CD14-positive monocyte (primary cell): Measurements from ENCODE around the gene MEX3D. TPM values are rescaled to one million over a fixed set of nuclear protein-coding genes. Genes with fewer than 3 reads are reported as not detected.
A peak's percentile ranks its signal among the peaks of the same experiment; 100 is the strongest.

Source experiments
- DNase-seq, 3 donors: peaks; one replicate each; pipeline ENCODE4 v3.0.0-alpha.2; 2011 to 2022
- H2AFZ ChIP-seq: 2 replicates; pipeline ENCODE4 v1.6.0; 2012; ENCODE audit warnings: mild to moderate bottlenecking, low read depth, low read length, inconsistent platforms; ENCODE audit not compliant: insufficient read depth, poor library complexity, severe bottlenecking
- H3K27ac ChIP-seq, 2 donors: 1 replicate in 1 of 2; 2 replicates in 1 of 2; pipeline ENCODE4 v1.5.1; 2012 to 2013; ENCODE audit warnings: low read length in 2 of 2, control low read depth in 1 of 2, inconsistent platforms in 1 of 2, low read depth in 1 of 2, mild to moderate bottlenecking in 1 of 2
- H3K27me3 ChIP-seq, 2 donors: one replicate each; pipeline versions ENCODE4 v1.6.0 to v1.6.1; 2011 to 2013; ENCODE audit warnings: low read length in 2 of 2; ENCODE audit not compliant: control insufficient read depth in 2 of 2, insufficient read depth in 2 of 2
- H3K36me3 ChIP-seq, 2 donors: replicated peaks in 1 of 2; 1 replicate in 1 of 2; 2 replicates in 1 of 2; pipeline versions ENCODE4 v1.5.1 to v1.6.1; 2012 to 2013; ENCODE audit warnings: low read length in 2 of 2, control low read depth in 1 of 2, inconsistent platforms in 1 of 2, mild to moderate bottlenecking in 1 of 2; ENCODE audit not compliant: insufficient read depth in 2 of 2, control insufficient read depth in 1 of 2
- H3K4me1 ChIP-seq, 2 donors: 1 replicate in 1 of 2; 2 replicates in 1 of 2; pipeline versions ENCODE4 v1.5.1 to v1.6.1; 2012 to 2013; ENCODE audit warnings: low read length in 2 of 2, control low read depth in 1 of 2, inconsistent platforms in 1 of 2, mild to moderate bottlenecking in 1 of 2, moderate library complexity in 1 of 2; ENCODE audit not compliant: insufficient read depth in 2 of 2, control insufficient read depth in 1 of 2
- H3K4me2 ChIP-seq: replicated peaks from 2 replicates; pipeline ENCODE3; 2012; ENCODE audit warnings: low read length, moderate library complexity, mild to moderate bottlenecking; ENCODE audit not compliant: poor library complexity, severe bottlenecking; ENCODE audit errors: extremely low read depth
- H3K4me3 ChIP-seq, 3 experiments: fragments of 200-600 bp in 1 of 3; sonication (generic) in 1 of 3; replicated peaks in 1 of 3; 1 replicate in 2 of 3; 2 replicates in 1 of 3; pipeline ENCODE4 v1.5.1; 2011 to 2013; ENCODE audit warnings: low read length in 3 of 3, mild to moderate bottlenecking in 3 of 3, control low read depth in 2 of 3, low read depth in 2 of 3, inconsistent platforms in 1 of 3, moderate library complexity in 1 of 3
- H3K79me2 ChIP-seq: 2 replicates; pipeline ENCODE4 v1.6.0; 2012; ENCODE audit warnings: mild to moderate bottlenecking, control low read depth, inconsistent platforms, low read length, moderate library complexity; ENCODE audit not compliant: insufficient read depth
- H3K9ac ChIP-seq: 2 replicates; pipeline ENCODE4 v1.6.0; 2017; ENCODE audit warnings: low read length, mild to moderate bottlenecking; ENCODE audit not compliant: insufficient read depth, poor library complexity, severe bottlenecking
- H3K9me3 ChIP-seq, 2 donors: replicated peaks in 1 of 2; 1 replicate in 1 of 2; 2 replicates in 1 of 2; pipeline versions ENCODE4 v1.5.1 to v1.6.1; 2012 to 2013; ENCODE audit warnings: low read length in 2 of 2, control low read depth in 1 of 2; ENCODE audit not compliant: control insufficient read depth in 1 of 2, insufficient read depth in 1 of 2
- H4K20me1 ChIP-seq: 2 replicates; pipeline ENCODE4 v1.6.0; 2012; ENCODE audit warnings: mild to moderate bottlenecking, low read length, control low read depth, moderate library complexity; ENCODE audit not compliant: insufficient read depth
- H3K27ac Mint-ChIP-seq, 7 donors: one replicate each; pipeline ENCODE4 v1.8.0; 2020; ENCODE audit warnings: mild to moderate bottlenecking in 7 of 7, mixed read lengths in 7 of 7, moderate library complexity in 6 of 7, inconsistent platforms in 2 of 7
- H3K27me3 Mint-ChIP-seq, 3 donors: one replicate each; pipeline ENCODE4 v1.8.0; 2021 to 2022; ENCODE audit warnings: low read depth in 3 of 3, mild to moderate bottlenecking in 3 of 3, mixed read lengths in 3 of 3, moderate library complexity in 3 of 3, inconsistent platforms in 1 of 3
- H3K36me3 Mint-ChIP-seq, 2 donors: one replicate each; pipeline ENCODE4 v1.8.0; 2020; ENCODE audit warnings: mixed read lengths in 2 of 2, inconsistent platforms in 1 of 2, mild to moderate bottlenecking in 1 of 2
- H3K4me1 Mint-ChIP-seq: one replicate; pipeline ENCODE4 v1.8.0; 2020; ENCODE audit warnings: mild to moderate bottlenecking, mixed read lengths
- H3K4me3 Mint-ChIP-seq, 2 donors: one replicate each; pipeline ENCODE4 v1.8.0; 2020; ENCODE audit warnings: mild to moderate bottlenecking in 2 of 2, mixed read lengths in 2 of 2, moderate library complexity in 1 of 2
- H3K9me3 Mint-ChIP-seq, 7 donors: one replicate each; pipeline ENCODE4 v1.8.0; 2020 to 2022; ENCODE audit warnings: mixed read lengths in 7 of 7, mild to moderate bottlenecking in 6 of 7, moderate library complexity in 6 of 7, inconsistent platforms in 2 of 7
- CTCF ChIP-seq: fragments of 200-600 bp; IDR thresholded peaks from one replicate; pipeline ENCODE4 v1.8.0; 2022; ENCODE audit warnings: antibody characterized with exemption, mild to moderate bottlenecking
- WGBS: methylation state at CpG from one replicate; pipeline ENCODE4 v1.1.5; 2013; ENCODE audit warnings: missing lambda C conversion rate; ENCODE audit not compliant: insufficient coverage; 5-methylcytosine and 5-hydroxymethylcytosine counted together
- intact Hi-C, 2 donors: fragments of 100-400 bp; cut with micrococcal nuclease; formaldehyde crosslinking; loops; one replicate each; pipeline versions ENCODE4 v1.15.0 to v1.15.1; 2023
- polyA plus RNA-seq, 3 donors: library from polyadenylated mRNA; depleted of rRNA in 1 of 3; unstranded in 2 of 3; stranded (reverse) in 1 of 3; fragments of 300-500 nt in 2 of 3; fragments of >200 nt in 1 of 3; fragmentation: Illumina TruSeq in 2 of 3; gene quantifications; 1 replicate in 2 of 3; 2 replicates in 1 of 3; pipeline ENCODE4 v1.2.3, GENCODE V29; 2012 to 2021

MEX3D gene
- polyA plus RNA-seq, 3 donors: 0.08 to 1.0 (median 0.10) TPM

- H3K36me3 Mint-ChIP-seq: peaks cover 0 to 4% of the 10 kb centered on the region in 2 donors
- H3K36me3 ChIP-seq: no peaks in the 10 kb centered on the region
- H2AFZ ChIP-seq: no peak overlapping the region
- peak overlapping the region in 1 of 7 donors; percentile 18 for H3K27ac Mint-ChIP-seq
- H3K4me2 ChIP-seq: no peak overlapping the region
- TF ChIP-seq CTCF: peak; percentile 17
- peaks cover 15 to 55% (median 31%) of the 10 kb centered on the region in 3 donors for H3K27me3 Mint-ChIP-seq
- H3K9me3 Mint-ChIP-seq: peaks cover 0 to 3% (median 1%) of the 10 kb centered on the region in 7 donors
- no peak overlapping the region for H3K27ac ChIP-seq
- no peaks in the 10 kb centered on the region for H3K79me2 ChIP-seq
- peaks cover 7 to 15% of the 10 kb centered on the region in 2 donors for H3K4me1 ChIP-seq
- no peaks in the 10 kb centered on the region for H3K9me3 ChIP-seq
- H3K4me3 Mint-ChIP-seq: peak overlapping the region; percentile 39 to 67
- H3K27me3 ChIP-seq: peaks cover 3 to 27% of the 10 kb centered on the region in 2 donors
- H3K9ac ChIP-seq: no peak overlapping the region
- H3K4me3 ChIP-seq: no peak overlapping the region
- DNase-seq: no peak
- WGBS: 50% methylated on average over 2 of the region's 4 CpGs
- H3K4me1 Mint-ChIP-seq: peaks cover 3% of the 10 kb centered on the region
- H4K20me1 ChIP-seq: no peaks in the 10 kb centered on the region
- intact Hi-C loops: loop anchor here in 1 of 2 donors (5.0 kb wide), 2 partner anchors 78 to 242 kb away; partner anchors contain the start of genes ATP8B3, PCSK4 and REEP6
These were observed 1.9 kb upstream of the MEX3D start for GRCh38 chr19:1569997-1570396.

GRCh38 chr19:1567848-1568227 is 287 bp downstream of the MEX3D start:
- 1% methylated on average over 69 of the region's 73 CpGs for WGBS
- intact Hi-C loops: loop anchor here in 1 of 2 donors (5.0 kb wide), 2 partner anchors 76 to 244 kb away; partner anchors contain the start of genes ATP8B3, PCSK4 and REEP6
- H3K4me3 Mint-ChIP-seq: no peak overlapping the region

More at GRCh38 chr19:1567848-1568227, 287 bp downstream of the MEX3D start:
- H3K4me3 ChIP-seq: no peak overlapping the region
- H3K9me3 ChIP-seq: no peaks in the 10 kb centered on the region
- H3K4me2 ChIP-seq: no peak overlapping the region
- no peak for TF ChIP-seq CTCF
- no peaks in the 10 kb centered on the region for H3K79me2 ChIP-seq
- H3K36me3 ChIP-seq: no peaks in the 10 kb centered on the region
- H4K20me1 ChIP-seq: no peaks in the 10 kb centered on the region
- H3K27me3 ChIP-seq: peaks cover 3 to 27% of the 10 kb centered on the region in 2 donors
- H3K27ac ChIP-seq: no peak overlapping the region
- Mint-ChIP-seq H3K27ac (no peak overlapping the region), H3K9me3 (peaks cover 0 to 8% (median 3%) of the 10 kb centered on the region in 7 donors), H3K36me3 (peaks cover 0 to 4% of the 10 kb centered on the region in 2 donors), H3K4me1 (peaks cover 3% of the 10 kb centered on the region), H3K27me3 (peaks cover 20 to 67% (median 36%) of the 10 kb centered on the region in 3 donors)
- no peak overlapping the region for H3K9ac ChIP-seq
- peaks cover 7 to 15% of the 10 kb centered on the region in 2 donors for H3K4me1 ChIP-seq
- H2AFZ ChIP-seq: no peak overlapping the region
- DNase-seq: no peak
